Activated T-cell treated with anti-CD3 and anti-CD28 coated beads, Interleukin-2, amount 50 U/mL, for 4 hours (primary cell): Measurements from ENCODE around the gene IFI6. TPM values are rescaled to one million over a fixed set of nuclear protein-coding genes. Genes with fewer than 3 reads are reported as not detected.
A peak's percentile ranks its signal among the peaks of the same experiment; 100 is the strongest.
"Not testable (repeated sequence)": the region's sequence is repeated elsewhere in the genome, so short reads cannot be mapped to it uniquely, and the experiment has no call there.

Experiments used
- ATAC-seq, 2 donors: fragments of 200-7000 bp; cut with Tn5 transposase; one replicate each; pipeline ENCODE4 v1.10.0; 2021
- DNase-seq: peaks from one replicate; pipeline ENCODE4 v3.0.0-alpha.2; 2020
- H3K27me3 Mint-ChIP-seq: one replicate; pipeline ENCODE4 v1.8.0; 2021; ENCODE audit warnings: low read depth, mixed read lengths
- H3K36me3 Mint-ChIP-seq: one replicate; pipeline ENCODE4 v1.8.0; 2022; ENCODE audit warnings: mixed read lengths; ENCODE audit not compliant: insufficient read depth
- H3K4me1 Mint-ChIP-seq: one replicate; pipeline ENCODE4 v1.8.0; 2021; ENCODE audit warnings: low read depth, mixed read lengths
- H3K4me3 Mint-ChIP-seq: one replicate; pipeline ENCODE4 v1.8.0; 2021; ENCODE audit warnings: mild to moderate bottlenecking, moderate library complexity, mixed read lengths
- H3K9me3 Mint-ChIP-seq: one replicate; pipeline ENCODE4 v1.8.0; 2021; ENCODE audit warnings: mixed read lengths
- total RNA-seq, 3 donors: library from RNA; stranded (reverse); gene quantifications; one replicate each; pipeline ENCODE4 v1.2.1, GENCODE V29; 2021

The IFI6 gene
- total RNA-seq, 3 donors from 2014 or later, result 9.1 to 18.9 (median 15.4) TPM

- H3K4me1 Mint-ChIP-seq, result peaks cover 69% of the 10 kb centered on the region
- no peaks in the 10 kb centered on the region for H3K27me3 Mint-ChIP-seq
- peak overlapping the region; percentile 61 for H3K4me3 Mint-ChIP-seq
- DNase-seq, result no peak
- peak in 1 of 2 donors; percentile 12 for ATAC-seq
- H3K36me3 Mint-ChIP-seq, result no peaks in the 10 kb centered on the region
- no peaks in the 10 kb centered on the region for H3K9me3 Mint-ChIP-seq
These were observed 37.6 kb downstream of the IFI6 start for GRCh38 chr1:27634177-27634984.

- Mint-ChIP-seq H3K4me3 (peak overlapping the region; percentile 70), H3K36me3 (no peaks in the 10 kb centered on the region), H3K27me3 (no peaks in the 10 kb centered on the region), H3K9me3 (no peaks in the 10 kb centered on the region), H3K4me1 (peaks cover 73% of the 10 kb centered on the region)
- DNase-seq (no peak), ATAC-seq (no peak)
These were observed 38.3 kb downstream of the IFI6 start for GRCh38 chr1:27633640-27634176.

GRCh38 chr1:27633298-27633610 lies 38.7 kb downstream of the IFI6 start:
- no peak for DNase-seq
- Mint-ChIP-seq H3K36me3 (no peaks in the 10 kb centered on the region), H3K27me3 (no peaks in the 10 kb centered on the region), H3K4me1 (peaks cover 76% of the 10 kb centered on the region), H3K9me3 (no peaks in the 10 kb centered on the region), H3K4me3 (peak overlapping the region; percentile 70)
- ATAC-seq, result no peak

GRCh38 chr1:27632387-27633297 lies 39.4 kb downstream of the IFI6 start:
- ATAC-seq, result peak; percentile 43 to 51
- peaks cover 73% of the 10 kb centered on the region for H3K4me1 Mint-ChIP-seq
- no peaks in the 10 kb centered on the region for H3K9me3 Mint-ChIP-seq
- DNase-seq, result peak; percentile 63
- no peaks in the 10 kb centered on the region for H3K36me3 Mint-ChIP-seq
- no peaks in the 10 kb centered on the region for H3K27me3 Mint-ChIP-seq
- peak overlapping the region; percentile 70 for H3K4me3 Mint-ChIP-seq

- peaks cover 69% of the 10 kb centered on the region for H3K4me1 Mint-ChIP-seq
- no peak overlapping the region for H3K4me3 Mint-ChIP-seq
- no peaks in the 10 kb centered on the region for H3K36me3 Mint-ChIP-seq
- no peak for ATAC-seq
- no peaks in the 10 kb centered on the region for H3K27me3 Mint-ChIP-seq
- DNase-seq, result no peak
- H3K9me3 Mint-ChIP-seq, result no peaks in the 10 kb centered on the region
These were observed 41.0 kb downstream of the IFI6 start for GRCh38 chr1:27630859-27631491.

GRCh38 chr1:27628712-27629111 lies 43.3 kb downstream of the IFI6 start:
- no peaks in the 10 kb centered on the region for H3K36me3 Mint-ChIP-seq
- H3K9me3 Mint-ChIP-seq, result no peaks in the 10 kb centered on the region
- no peaks in the 10 kb centered on the region for H3K27me3 Mint-ChIP-seq
- peaks cover 58% of the 10 kb centered on the region for H3K4me1 Mint-ChIP-seq
- ATAC-seq (no peak), DNase-seq (no peak)
- H3K4me3 Mint-ChIP-seq, result no peak overlapping the region

- H3K27me3 Mint-ChIP-seq, H3K9me3 Mint-ChIP-seq, DNase-seq, ATAC-seq, H3K36me3 Mint-ChIP-seq, H3K4me3 Mint-ChIP-seq: not testable (repeated sequence)
- peaks cover 50% of the 10 kb centered on the region for H3K4me1 Mint-ChIP-seq
These were observed 44.3 kb downstream of the IFI6 start for GRCh38 chr1:27627733-27628132.

GRCh38 chr1:27627061-27627460 lies 44.9 kb downstream of the IFI6 start:
- H3K4me1 Mint-ChIP-seq, result peaks cover 44% of the 10 kb centered on the region
- H3K36me3 Mint-ChIP-seq, result no peaks in the 10 kb centered on the region
- no peaks in the 10 kb centered on the region for H3K9me3 Mint-ChIP-seq
- ATAC-seq (no peak), DNase-seq (no peak)
- no peak overlapping the region for H3K4me3 Mint-ChIP-seq
- H3K27me3 Mint-ChIP-seq, result no peaks in the 10 kb centered on the region

- no peak overlapping the region for H3K4me3 Mint-ChIP-seq
- ATAC-seq, result no peak
- H3K36me3 Mint-ChIP-seq, result no peaks in the 10 kb centered on the region
- H3K27me3 Mint-ChIP-seq, result no peaks in the 10 kb centered on the region
- no peaks in the 10 kb centered on the region for H3K9me3 Mint-ChIP-seq
- peaks cover 36% of the 10 kb centered on the region for H3K4me1 Mint-ChIP-seq
- DNase-seq, result no peak
These were observed 45.7 kb downstream of the IFI6 start for GRCh38 chr1:27626031-27626935.

GRCh38 chr1:27624467-27625178 lies 47.4 kb downstream of the IFI6 start:
- Mint-ChIP-seq H3K36me3 (no peaks in the 10 kb centered on the region), H3K9me3 (no peaks in the 10 kb centered on the region), H3K27me3 (no peaks in the 10 kb centered on the region), H3K4me1 (peaks cover 31% of the 10 kb centered on the region), H3K4me3 (no peak overlapping the region)
- no peak for DNase-seq
- ATAC-seq, result peak in 1 of 2 donors; percentile 16

GRCh38 chr1:27623327-27624212 lies 48.4 kb downstream of the IFI6 start:
- Mint-ChIP-seq H3K4me3 (no peak overlapping the region), H3K27me3 (no peaks in the 10 kb centered on the region), H3K4me1 (peaks cover 28% of the 10 kb centered on the region), H3K9me3 (no peaks in the 10 kb centered on the region), H3K36me3 (no peaks in the 10 kb centered on the region)
- DNase-seq (no peak), ATAC-seq (no peak)

GRCh38 chr1:27622828-27623227 lies 49.2 kb downstream of the IFI6 start:
- Mint-ChIP-seq H3K4me1 (peaks cover 33% of the 10 kb centered on the region), H3K4me3 (no peak overlapping the region), H3K9me3 (no peaks in the 10 kb centered on the region), H3K36me3 (no peaks in the 10 kb centered on the region), H3K27me3 (no peaks in the 10 kb centered on the region)
- DNase-seq, result no peak
- ATAC-seq, result no peak
